HG03565 (cell line): ENCODE measurements around the gene CIAO2A.
A peak's percentile ranks its signal among the peaks of the same experiment; 100 is the strongest.

ENCODE experiments used
- ATAC-seq: cut with Tn5 transposase; IDR thresholded peaks from one replicate; pipeline ENCODE4 v1.9.1; 2021; ENCODE audit warnings: mild to moderate bottlenecking, moderate library complexity; ENCODE audit not compliant: unreplicated experiment

CIAO2A gene

GRCh38 chr15:64045101-64045435 is 48.6 kb downstream of the CIAO2A start:
- no peak for ATAC-seq

GRCh38 chr15:64044300-64045100 is 49.1 kb downstream of the CIAO2A start:
- peak; percentile 33 for ATAC-seq

GRCh38 chr15:64038878-64039610 is 54.6 kb downstream of the CIAO2A start:
- ATAC-seq = no peak

- ATAC-seq = no peak
Observed at GRCh38 chr15:64037966-64038365, 55.7 kb downstream of the CIAO2A start.

GRCh38 chr15:64037116-64037515 is 56.5 kb downstream of the CIAO2A start:
- ATAC-seq = no peak

- ATAC-seq = no peak
Observed at GRCh38 chr15:64035525-64035924, 58.1 kb downstream of the CIAO2A start.

DNA sequence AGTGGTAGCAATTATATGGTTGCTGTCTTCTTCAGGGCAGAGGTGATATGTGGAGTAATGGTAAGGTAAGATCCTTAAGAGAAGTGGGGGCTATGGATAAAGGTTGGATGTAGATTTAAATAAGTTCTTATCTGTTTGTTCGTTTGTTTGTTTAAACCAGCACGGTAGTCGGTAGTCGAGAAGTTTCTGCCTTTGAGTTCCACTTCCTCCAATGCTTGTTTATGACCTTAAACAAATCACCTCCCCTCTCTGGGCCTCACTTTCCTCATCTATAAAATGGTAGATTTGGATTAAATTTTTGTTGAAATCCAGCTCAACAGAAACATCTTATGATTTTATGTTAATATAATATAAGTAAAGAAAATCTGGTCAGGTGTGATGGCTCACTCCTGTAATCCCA is 59.1 kb downstream of the CIAO2A start:
- ATAC-seq = no peak

- ATAC-seq = no peak
Observed at GRCh38 chr15:64032329-64032728, 61.3 kb downstream of the CIAO2A start.

- no peak for ATAC-seq
Observed at GRCh38 chr15:64030123-64030522, 63.5 kb downstream of the CIAO2A start.

DNA sequence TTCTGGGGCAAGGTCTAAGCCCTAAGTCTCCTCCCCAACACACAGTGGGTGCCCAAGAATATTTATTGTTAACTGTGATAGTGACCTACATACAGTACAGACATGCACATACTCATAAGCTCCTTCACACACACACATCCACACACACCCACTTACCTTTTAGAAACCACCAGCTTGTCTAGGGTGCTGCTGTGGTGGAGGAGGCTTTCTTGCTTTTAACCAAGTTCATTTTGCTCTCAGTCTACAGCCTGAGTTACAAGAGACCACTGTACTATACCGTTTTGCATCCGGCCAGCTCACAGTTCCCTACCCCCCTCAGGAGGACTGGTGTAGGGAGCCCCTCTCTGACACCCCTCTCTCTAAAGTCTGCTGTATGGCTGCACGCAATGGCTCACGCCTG is 64.0 kb downstream of the CIAO2A start:
- no peak for ATAC-seq

- ATAC-seq = no peak
Observed at GRCh38 chr15:64029110-64029509, 64.5 kb downstream of the CIAO2A start.

DNA sequence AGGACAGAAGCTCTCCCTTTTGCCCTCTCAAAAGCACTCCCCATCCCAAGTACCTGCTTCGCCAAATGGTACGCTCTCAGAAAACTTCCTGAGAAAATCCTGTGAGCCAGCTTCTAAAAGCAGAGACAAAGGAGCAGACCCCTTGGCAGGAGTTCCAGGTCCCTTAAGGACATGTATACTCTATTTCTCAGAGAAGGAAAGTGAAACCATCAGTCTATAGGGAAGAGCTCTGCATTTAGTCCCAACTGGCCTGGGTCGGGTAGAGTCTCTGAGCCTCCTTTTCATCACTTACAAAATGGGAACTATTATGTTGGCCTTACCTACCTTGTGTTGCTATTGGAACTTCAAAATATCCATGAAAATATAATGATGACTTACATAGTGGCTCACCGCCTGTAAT is 67.0 kb downstream of the CIAO2A start:
- no peak for ATAC-seq

DNA sequence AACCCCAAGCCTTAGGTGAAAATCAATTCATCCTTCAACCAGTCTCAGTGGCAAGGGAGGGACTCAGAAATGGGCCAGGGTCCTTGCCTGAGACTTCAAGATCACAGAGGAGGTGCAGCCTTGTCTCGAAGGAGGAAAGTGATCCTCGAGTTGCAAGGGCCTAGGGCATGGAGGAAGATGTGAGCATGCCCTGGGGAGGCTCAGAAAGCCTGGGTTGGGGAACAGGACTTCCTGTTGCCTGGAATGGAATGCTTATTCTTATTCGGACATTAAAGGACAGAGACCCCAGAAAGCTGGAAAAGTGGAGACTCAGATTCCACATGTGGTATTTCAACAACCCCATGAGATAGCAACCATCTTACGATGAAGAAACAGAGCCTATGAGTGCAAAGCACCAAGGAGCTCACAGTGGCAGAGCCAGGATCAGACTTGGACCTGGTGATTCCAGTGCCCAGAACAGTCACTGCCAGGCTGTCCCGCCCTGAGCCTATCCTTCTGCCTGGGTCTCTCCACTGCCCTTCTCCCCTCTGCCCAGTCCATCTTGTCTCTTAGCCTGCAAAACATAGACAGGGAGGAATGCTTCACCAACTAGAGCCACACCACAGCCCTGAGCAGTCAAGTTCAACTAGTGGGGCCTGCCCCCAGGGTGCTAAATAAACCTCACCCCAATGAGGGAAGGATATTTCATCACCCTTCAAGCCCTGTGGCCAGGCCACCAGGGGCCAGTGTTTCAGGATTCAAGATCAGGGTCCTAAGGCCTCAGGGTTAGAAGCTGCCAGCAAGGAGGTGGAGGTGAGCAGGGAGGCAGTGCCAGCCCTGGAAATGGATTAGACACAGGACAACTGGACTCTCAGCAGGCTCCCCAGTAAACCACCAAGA is 69.2 kb downstream of the CIAO2A start:
- ATAC-seq = no peak

- no peak for ATAC-seq
Observed at GRCh38 chr15:64023220-64023619, 70.4 kb downstream of the CIAO2A start.

DNA sequence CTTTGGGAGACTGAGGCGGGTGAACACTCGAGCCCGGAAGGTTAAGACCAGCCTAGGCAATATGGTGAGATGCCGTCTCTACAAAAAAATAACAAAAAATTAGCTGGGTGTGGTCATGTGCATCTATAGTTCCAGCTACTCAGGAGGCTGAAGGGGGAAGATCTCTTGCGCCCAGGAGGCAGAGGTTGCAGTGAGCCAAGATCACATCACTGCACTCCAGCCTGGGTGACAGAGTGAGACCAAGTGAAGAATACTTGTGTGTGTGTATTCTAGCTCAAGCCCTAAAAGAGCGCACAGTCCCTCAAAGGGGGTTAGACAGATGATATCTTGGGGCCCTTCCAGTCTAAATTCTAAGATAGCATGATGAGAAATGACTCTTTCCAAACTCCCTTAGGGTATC is 71.1 kb downstream of the CIAO2A start:
- no peak for ATAC-seq
